Trophoblast cell (in vitro differentiated cells and primary cell): ENCODE measurements around the gene CACNA2D2.

Experiments
- DNase-seq, 2 donors: peaks; one replicate each; pipeline ENCODE4 v3.0.0-alpha.2; 2016
- H2AFZ ChIP-seq: 2 replicates; pipeline ENCODE4 v1.6.1; 2013; ENCODE audit warnings: low read length, moderate library complexity, mild to moderate bottlenecking; ENCODE audit not compliant: insufficient read depth, poor library complexity
- H2AK5ac ChIP-seq: 2 replicates; pipeline ENCODE4 v1.6.1; 2013; ENCODE audit warnings: mild to moderate bottlenecking, low read length
- H2BK120ac ChIP-seq: 2 replicates; pipeline ENCODE4 v1.6.1; 2013; ENCODE audit warnings: low read length, mild to moderate bottlenecking, moderate library complexity; ENCODE audit not compliant: insufficient read depth, poor library complexity
- H2BK12ac ChIP-seq: 2 replicates; pipeline ENCODE4 v1.6.1; 2013; ENCODE audit warnings: mild to moderate bottlenecking, low read length, moderate library complexity
- H2BK5ac ChIP-seq: 2 replicates; pipeline ENCODE4 v1.6.1; 2013; ENCODE audit warnings: low read length, low read depth, moderate library complexity, mild to moderate bottlenecking; ENCODE audit not compliant: poor library complexity
- H3K14ac ChIP-seq: 2 replicates; pipeline ENCODE4 v1.6.1; 2013; ENCODE audit warnings: mild to moderate bottlenecking, low read length
- H3K18ac ChIP-seq: 2 replicates; pipeline ENCODE4 v1.6.1; 2013; ENCODE audit warnings: mild to moderate bottlenecking, low read length
- H3K23ac ChIP-seq: 2 replicates; pipeline ENCODE4 v1.6.1; 2013; ENCODE audit warnings: low read length
- H3K27ac ChIP-seq: 2 replicates; pipeline ENCODE4 v1.5.1; 2013; ENCODE audit warnings: low read depth, mild to moderate bottlenecking, inconsistent platforms, low read length, moderate library complexity
- H3K27me3 ChIP-seq: 2 replicates; pipeline ENCODE4 v1.6.1; 2013; ENCODE audit warnings: inconsistent platforms, mild to moderate bottlenecking, low read length, moderate library complexity; ENCODE audit not compliant: insufficient read depth
- H3K36me3 ChIP-seq, 2 experiments: 1 replicate in 1 of 2; 2 replicates in 1 of 2; pipeline ENCODE4 v1.6.1; 2013; ENCODE audit warnings: low read length in 2 of 2, mild to moderate bottlenecking in 2 of 2, moderate library complexity in 1 of 2; ENCODE audit not compliant: insufficient read depth in 2 of 2, control insufficient read depth in 1 of 2
- H3K4ac ChIP-seq: 2 replicates; pipeline ENCODE4 v1.6.1; 2013; ENCODE audit warnings: low read depth, mild to moderate bottlenecking, low read length, moderate library complexity
- H3K4me1 ChIP-seq, 2 experiments: 1 replicate in 1 of 2; 2 replicates in 1 of 2; pipeline ENCODE4 v1.6.1; 2013; ENCODE audit warnings: low read length in 2 of 2, mild to moderate bottlenecking in 2 of 2, moderate library complexity in 1 of 2; ENCODE audit not compliant: insufficient read depth in 2 of 2, control insufficient read depth in 1 of 2
- H3K4me2 ChIP-seq: 2 replicates; pipeline ENCODE4 v1.6.1; 2013; ENCODE audit warnings: inconsistent platforms, mild to moderate bottlenecking, low read length, moderate library complexity
- H3K4me3 ChIP-seq: 2 replicates; pipeline ENCODE4 v1.5.1; 2013; ENCODE audit warnings: mild to moderate bottlenecking, low read depth, low read length, inconsistent platforms
- H3K79me1 ChIP-seq: one replicate; pipeline ENCODE4 v1.6.1; 2013; ENCODE audit warnings: low read length
- H3K79me2 ChIP-seq: 2 replicates; pipeline ENCODE4 v1.6.1; 2013; ENCODE audit warnings: low read length, mild to moderate bottlenecking; ENCODE audit not compliant: control insufficient read depth, insufficient read depth, poor library complexity
- H3K9ac ChIP-seq: 2 replicates; pipeline ENCODE4 v1.6.1; 2013; ENCODE audit warnings: mild to moderate bottlenecking, low read length
- H3K9me3 ChIP-seq: 2 replicates; pipeline ENCODE4 v1.6.1; 2013; ENCODE audit warnings: low read depth, mild to moderate bottlenecking, control low read depth, inconsistent platforms, low read length; ENCODE audit not compliant: insufficient read depth
- H4K12ac ChIP-seq: 2 replicates; pipeline ENCODE4 v1.6.1; 2013; ENCODE audit warnings: low read depth, mild to moderate bottlenecking, low read length, moderate library complexity
- H4K8ac ChIP-seq: 2 replicates; pipeline ENCODE4 v1.6.1; 2013; ENCODE audit warnings: low read depth, mild to moderate bottlenecking, low read length, moderate library complexity
- H4K91ac ChIP-seq: one replicate; pipeline ENCODE4 v1.6.1; 2013; ENCODE audit warnings: low read depth, mild to moderate bottlenecking, low read length, moderate library complexity
- WGBS: extraction: QIAGEN DNeasy Blood & Tissue Kit; methylation state at CpG from one replicate; pipeline ENCODE4 v1.1.7; 2013; ENCODE audit warnings: missing lambda C conversion rate; ENCODE audit not compliant: insufficient read length, insufficient coverage; ENCODE audit errors: extremely low coverage; 5-methylcytosine and 5-hydroxymethylcytosine counted together

Gene CACNA2D2

GRCh38 chr3:50508821-50509220 lies 5.4 kb upstream of the CACNA2D2 start:
- no peak overlapping the region for H3K4me2 ChIP-seq
- H3K4ac ChIP-seq = no peak overlapping the region
- no peak overlapping the region for H2AK5ac ChIP-seq
- H3K4me3 ChIP-seq = no peak overlapping the region
- H3K9me3 ChIP-seq = peaks cover 3% of the 10 kb centered on the region
- H4K91ac ChIP-seq = no peak overlapping the region
- DNase-seq = no peak
- no CpG with 5 or more reads among the region's 1 CpG for WGBS
- H4K12ac ChIP-seq = no peak overlapping the region
- H3K36me3 ChIP-seq = no peaks in the 10 kb centered on the region
- no peak overlapping the region for H3K23ac ChIP-seq
- no peak overlapping the region for H3K9ac ChIP-seq
- no peak overlapping the region for H3K18ac ChIP-seq
- H2BK5ac ChIP-seq = no peak overlapping the region
- H2BK120ac ChIP-seq = no peak overlapping the region
- no peak overlapping the region for H3K14ac ChIP-seq
- no peak overlapping the region for H2BK12ac ChIP-seq
- H3K4me1 ChIP-seq = no peaks in the 10 kb centered on the region
- H3K79me2 ChIP-seq = no peaks in the 10 kb centered on the region
- no peak overlapping the region for H4K8ac ChIP-seq
- no peak overlapping the region for H3K27ac ChIP-seq
- peaks cover 10% of the 10 kb centered on the region for H3K27me3 ChIP-seq
- H2AFZ ChIP-seq = no peak overlapping the region
- H3K79me1 ChIP-seq = no peaks in the 10 kb centered on the region

- no peak overlapping the region for H3K9ac ChIP-seq
- peaks cover 5 to 6% of the 10 kb centered on the region in 2 experiments for H3K4me1 ChIP-seq
- no peak overlapping the region for H4K91ac ChIP-seq
- no peak overlapping the region for H4K12ac ChIP-seq
- H3K4ac ChIP-seq = no peak overlapping the region
- no peak overlapping the region for H3K18ac ChIP-seq
- H3K36me3 ChIP-seq = no peaks in the 10 kb centered on the region
- H3K23ac ChIP-seq = no peak overlapping the region
- H4K8ac ChIP-seq = no peak overlapping the region
- no peak overlapping the region for H2BK5ac ChIP-seq
- no peaks in the 10 kb centered on the region for H3K79me1 ChIP-seq
- no peak overlapping the region for H3K27ac ChIP-seq
- no peak overlapping the region for H3K4me3 ChIP-seq
- H3K14ac ChIP-seq = no peak overlapping the region
- no peak overlapping the region for H2BK120ac ChIP-seq
- no peak overlapping the region for H3K4me2 ChIP-seq
- no CpG with 5 or more reads among the region's 4 CpGs for whole genome bisulfite sequencing
- H2AK5ac ChIP-seq = no peak overlapping the region
- H3K27me3 ChIP-seq = peaks cover 30% of the 10 kb centered on the region
- no peaks in the 10 kb centered on the region for H3K79me2 ChIP-seq
- H2AFZ ChIP-seq = no peak overlapping the region
- H2BK12ac ChIP-seq = no peak overlapping the region
- H3K9me3 ChIP-seq = peaks cover 5% of the 10 kb centered on the region
- DNase-seq = no peak
Measured at GRCh38 chr3:50506169-50506568, 2.7 kb upstream of the CACNA2D2 start.

- no peaks in the 10 kb centered on the region for H3K79me2 ChIP-seq
- peaks cover 5 to 6% of the 10 kb centered on the region in 2 experiments for H3K4me1 ChIP-seq
- H2AFZ ChIP-seq = no peak overlapping the region
- H4K12ac ChIP-seq = no peak overlapping the region
- no peak overlapping the region for H3K18ac ChIP-seq
- H3K9ac ChIP-seq = no peak overlapping the region
- DNase-seq = no peak
- no peaks in the 10 kb centered on the region for H3K36me3 ChIP-seq
- no peak overlapping the region for H2BK5ac ChIP-seq
- H3K27me3 ChIP-seq = peaks cover 34% of the 10 kb centered on the region
- no peak overlapping the region for H2BK120ac ChIP-seq
- no peak overlapping the region for H2AK5ac ChIP-seq
- no peak overlapping the region for H3K4me2 ChIP-seq
- H3K9me3 ChIP-seq = peaks cover 10% of the 10 kb centered on the region
- no peak overlapping the region for H3K4ac ChIP-seq
- no peaks in the 10 kb centered on the region for H3K79me1 ChIP-seq
- H3K27ac ChIP-seq = no peak overlapping the region
- no peak overlapping the region for H3K23ac ChIP-seq
- no peak overlapping the region for H4K8ac ChIP-seq
- no peak overlapping the region for H4K91ac ChIP-seq
- H3K14ac ChIP-seq = no peak overlapping the region
- no peak overlapping the region for H3K4me3 ChIP-seq
- no peak overlapping the region for H2BK12ac ChIP-seq
- no CpG with 5 or more reads among the region's 2 CpGs for WGBS
Measured at GRCh38 chr3:50504681-50505080, 1.2 kb upstream of the CACNA2D2 start.

- no peak overlapping the region for H3K27ac ChIP-seq
- H3K4me3 ChIP-seq = peak overlapping the region; percentile 61
- no peak overlapping the region for H3K18ac ChIP-seq
- no peak for DNase-seq
- H4K8ac ChIP-seq = no peak overlapping the region
- H3K27me3 ChIP-seq = peaks cover 34% of the 10 kb centered on the region
- no peak overlapping the region for H2BK12ac ChIP-seq
- WGBS = no CpG with 5 or more reads among the region's 79 CpGs
- no peaks in the 10 kb centered on the region for H3K36me3 ChIP-seq
- peaks cover 5 to 6% of the 10 kb centered on the region in 2 experiments for H3K4me1 ChIP-seq
- H3K79me1 ChIP-seq = no peaks in the 10 kb centered on the region
- H4K12ac ChIP-seq = no peak overlapping the region
- H2AK5ac ChIP-seq = no peak overlapping the region
- H3K4me2 ChIP-seq = peak overlapping the region; percentile 92
- H3K79me2 ChIP-seq = no peaks in the 10 kb centered on the region
- H3K23ac ChIP-seq = no peak overlapping the region
- no peak overlapping the region for H3K4ac ChIP-seq
- H3K9ac ChIP-seq = no peak overlapping the region
- H2BK120ac ChIP-seq = no peak overlapping the region
- peak overlapping the region; percentile 14 for H2AFZ ChIP-seq
- H3K14ac ChIP-seq = no peak overlapping the region
- no peak overlapping the region for H4K91ac ChIP-seq
- no peak overlapping the region for H2BK5ac ChIP-seq
- peaks cover 10% of the 10 kb centered on the region for H3K9me3 ChIP-seq
Measured at GRCh38 chr3:50502584-50503423, 630 bp downstream of the CACNA2D2 start.
